Gastroesophageal sphincter (tissue), 4 donors: ENCODE measurements around the gene GALNS. TPM values are rescaled to one million over a fixed set of nuclear protein-coding genes. Genes with fewer than 3 reads are reported as not detected.

Experiments
- ATAC-seq: fragments of 150-250 bp; one replicate; pipeline ENCODE4 v1.9.1; 2016; ENCODE audit warnings: mild to moderate bottlenecking, moderate library complexity
- H3K27ac ChIP-seq, 4 donors: fragments of 200-600 bp; sonication (generic) in 3 of 4; 1 replicate in 3 of 4; 2 replicates in 1 of 4; pipeline ENCODE4 v1.5.1; 2016 to 2019
- H3K27me3 ChIP-seq: fragments of 200-600 bp; sonication (generic); one replicate; pipeline ENCODE4 v1.5.1; 2019
- H3K36me3 ChIP-seq, 2 donors: fragments of 200-600 bp; sonication (generic); one replicate each; pipeline ENCODE4 v1.5.1; 2019; ENCODE audit warnings: control low read depth in 1 of 2
- H3K4me1 ChIP-seq, 3 donors: fragments of 200-600 bp; sonication (generic); 1 replicate in 2 of 3; 2 replicates in 1 of 3; pipeline ENCODE4 v1.5.1; 2016 to 2019; ENCODE audit warnings: control low read depth in 2 of 3
- H3K4me3 ChIP-seq, 2 donors: fragments of 200-600 bp; sonication (generic); one replicate each; pipeline ENCODE4 v1.5.1; 2019; ENCODE audit warnings: mild to moderate bottlenecking in 1 of 2, moderate library complexity in 1 of 2
- H3K9me3 ChIP-seq, 3 donors: fragments of 200-600 bp; sonication (generic); one replicate each; pipeline ENCODE4 v1.5.1; 2017 to 2019; ENCODE audit warnings: control low read depth in 2 of 3
- EP300 ChIP-seq: sonication (generic); formaldehyde crosslinking; IDR thresholded peaks from one replicate; pipeline ENCODE4 v1.6.1; 2017; ENCODE audit warnings: antibody characterized with exemption, mild to moderate bottlenecking
- POLR2A ChIP-seq, 2 donors: fragments of 450-650 bp; IDR thresholded peaks; one replicate each; pipeline ENCODE4 v1.6.1; 2017; ENCODE audit warnings: antibody characterized with exemption in 2 of 2, mild to moderate bottlenecking in 2 of 2, moderate library complexity in 1 of 2
- POLR2AphosphoS5 ChIP-seq: sonication (generic); formaldehyde crosslinking; IDR thresholded peaks from one replicate; pipeline ENCODE4 v1.6.1; 2017; ENCODE audit warnings: antibody characterized with exemption
- WGBS, 2 donors: methylation state at CpG; one replicate each; pipeline ENCODE4 v1.1.5; 2018; ENCODE audit warnings: low coverage in 1 of 2; 5-methylcytosine and 5-hydroxymethylcytosine counted together
- total RNA-seq, 4 donors: library from RNA; depleted of rRNA; stranded (reverse); fragments of >200 nt; gene quantifications; one replicate each; pipeline ENCODE4 v1.1.0, GENCODE V29; 2016
- TF ChIP-seq, protein P1 (sequence below), 4 experiments: fragments of 200-600 bp in 2 of 4; fragments of 450-650 bp in 2 of 4; sonication (generic) in 1 of 4; IDR thresholded peaks; one replicate each; pipeline ENCODE4 v1.5.1; 2017 to 2019; ENCODE audit warnings: antibody characterized with exemption in 4 of 4, mild to moderate bottlenecking in 2 of 4, moderate library complexity in 2 of 4

GALNS gene
- total RNA-seq, 4 donors from 2014 or later: 4.2 to 29.4 (median 15.6) TPM

DNA sequence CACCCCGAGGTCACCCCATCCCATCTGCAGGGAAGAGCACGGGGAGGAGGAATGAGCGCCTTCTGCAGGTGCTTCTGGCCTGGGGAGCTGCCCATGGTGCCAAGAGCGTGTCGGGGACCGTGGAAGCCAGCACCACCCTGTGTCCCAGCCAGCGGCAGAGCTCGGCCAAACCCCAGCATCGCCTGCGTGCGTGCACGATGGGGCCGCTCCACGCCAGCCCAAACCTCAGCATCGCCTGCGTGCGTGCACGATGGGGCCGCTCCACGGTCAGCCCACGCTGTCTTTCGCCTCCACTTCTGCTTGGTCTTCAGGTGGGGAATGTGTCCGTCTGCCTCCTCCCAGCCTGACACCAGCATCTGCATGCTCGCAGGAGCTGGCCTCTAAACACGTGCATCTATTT, 13.9 kb downstream of the GALNS start:
- Histone ChIP-seq H3K4me1 (no peaks in the 10 kb centered on the region), H3K9me3 (no peaks in the 10 kb centered on the region), H3K27me3 (no peaks in the 10 kb centered on the region), H3K27ac (no peak overlapping the region), H3K4me3 (no peak overlapping the region), H3K36me3 (peaks cover 0 to 67% of the 10 kb centered on the region in 2 donors)
- WGBS, 2 donors: 74 to 95% methylated on average over 4 to 24 of the region's 25 CpGs
- TF ChIP-seq EP300 (no peak), POLR2AphosphoS5 (no peak), POLR2A (IDR thresholded peaks at IDR 0.05) (no peak)
- TF ChIP-seq, protein P1, sequence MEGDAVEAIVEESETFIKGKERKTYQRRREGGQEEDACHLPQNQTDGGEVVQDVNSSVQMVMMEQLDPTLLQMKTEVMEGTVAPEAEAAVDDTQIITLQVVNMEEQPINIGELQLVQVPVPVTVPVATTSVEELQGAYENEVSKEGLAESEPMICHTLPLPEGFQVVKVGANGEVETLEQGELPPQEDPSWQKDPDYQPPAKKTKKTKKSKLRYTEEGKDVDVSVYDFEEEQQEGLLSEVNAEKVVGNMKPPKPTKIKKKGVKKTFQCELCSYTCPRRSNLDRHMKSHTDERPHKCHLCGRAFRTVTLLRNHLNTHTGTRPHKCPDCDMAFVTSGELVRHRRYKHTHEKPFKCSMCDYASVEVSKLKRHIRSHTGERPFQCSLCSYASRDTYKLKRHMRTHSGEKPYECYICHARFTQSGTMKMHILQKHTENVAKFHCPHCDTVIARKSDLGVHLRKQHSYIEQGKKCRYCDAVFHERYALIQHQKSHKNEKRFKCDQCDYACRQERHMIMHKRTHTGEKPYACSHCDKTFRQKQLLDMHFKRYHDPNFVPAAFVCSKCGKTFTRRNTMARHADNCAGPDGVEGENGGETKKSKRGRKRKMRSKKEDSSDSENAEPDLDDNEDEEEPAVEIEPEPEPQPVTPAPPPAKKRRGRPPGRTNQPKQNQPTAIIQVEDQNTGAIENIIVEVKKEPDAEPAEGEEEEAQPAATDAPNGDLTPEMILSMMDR (IDR thresholded peaks at IDR 0.05): no peak
- no peak for ATAC-seq

DNA sequence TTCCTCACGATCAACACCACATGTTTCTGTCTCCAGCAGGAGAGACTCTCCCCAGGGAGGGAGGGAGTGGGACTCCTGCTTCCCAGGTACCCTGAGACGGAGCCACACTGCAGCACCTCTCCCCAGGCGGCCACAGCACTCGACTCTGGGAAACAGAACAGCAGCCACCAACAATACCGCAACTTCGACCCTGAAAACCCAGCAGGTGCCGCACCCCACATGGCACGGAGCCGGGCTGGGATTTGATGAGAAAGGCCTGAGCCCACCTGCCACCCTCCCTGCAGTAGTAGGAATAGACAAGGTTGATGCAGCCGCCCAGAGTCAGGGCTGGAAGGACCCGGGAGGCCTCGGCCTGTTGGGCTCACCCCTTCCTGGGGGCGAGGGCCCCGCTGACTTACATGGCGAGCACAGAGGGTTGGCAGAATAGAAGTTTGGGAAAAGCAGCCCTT, 14.4 kb downstream of the GALNS start:
- WGBS, 2 donors: no CpG with 5 or more reads among the region's 15 CpGs
- H3K36me3 ChIP-seq: peaks cover 0 to 67% of the 10 kb centered on the region in 2 donors

DNA sequence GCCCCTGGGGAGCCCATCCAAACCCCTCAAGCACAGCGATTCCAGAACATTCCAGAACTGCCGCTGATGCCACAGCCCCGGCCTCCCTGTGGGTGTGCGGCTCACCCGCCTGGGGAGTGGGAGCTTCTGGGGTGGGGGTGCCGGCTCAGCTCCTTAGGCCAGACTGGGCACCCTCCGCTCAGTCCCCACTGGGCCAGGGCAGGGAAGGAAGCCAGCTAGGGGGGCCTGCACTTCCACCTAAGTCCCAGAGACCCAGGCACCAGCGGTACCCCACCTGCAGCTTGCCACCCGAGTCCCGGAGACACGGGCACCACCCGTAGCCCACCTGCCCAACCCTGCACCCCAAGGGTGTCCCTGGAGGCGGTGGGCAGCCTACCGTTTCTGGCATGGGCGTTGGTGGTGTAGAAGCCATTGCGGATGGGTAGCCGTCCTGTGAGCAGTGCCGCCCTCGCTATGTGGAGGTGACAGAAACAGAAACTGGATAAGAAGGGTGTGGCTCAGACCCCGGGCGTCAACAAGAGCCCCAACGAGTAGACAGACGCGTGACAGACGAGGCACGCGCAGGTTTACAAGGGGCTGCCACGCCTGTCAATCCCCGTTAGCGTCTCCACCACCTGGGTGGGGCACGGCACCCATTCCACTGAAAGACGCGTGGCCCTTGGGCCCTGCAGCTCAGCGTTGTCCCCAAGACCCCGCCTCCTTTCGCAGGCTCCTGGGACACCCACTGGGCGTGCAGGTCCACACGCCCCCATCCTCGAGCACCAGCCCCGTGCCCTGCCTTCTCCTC, 15.0 kb downstream of the GALNS start:
- Histone ChIP-seq H3K27me3 (no peaks in the 10 kb centered on the region), H3K27ac (no peak overlapping the region), H3K4me1 (no peaks in the 10 kb centered on the region), H3K4me3 (no peak overlapping the region), H3K9me3 (no peaks in the 10 kb centered on the region), H3K36me3 (peaks cover 0 to 65% of the 10 kb centered on the region in 2 donors)
- 85% methylated on average over 4 of the region's 40 CpGs; no CpG with 5 or more reads in 1 of the 2 donors for WGBS, 2 donors
- ATAC-seq: no peak
- TF ChIP-seq POLR2AphosphoS5: no peak
- TF ChIP-seq EP300: no peak
- TF ChIP-seq POLR2A (IDR thresholded peaks at IDR 0.05): no peak
- TF ChIP-seq, protein P1 (IDR thresholded peaks at IDR 0.05): no peak

More for the DNA sequence above, 14.4 kb downstream of the GALNS start:
- Histone ChIP-seq H3K27ac (no peak overlapping the region), H3K4me1 (no peaks in the 10 kb centered on the region), H3K9me3 (no peaks in the 10 kb centered on the region), H3K4me3 (no peak overlapping the region), H3K27me3 (no peaks in the 10 kb centered on the region)
- no peak for ATAC-seq
- TF ChIP-seq POLR2AphosphoS5 (no peak), EP300 (no peak), POLR2A (IDR thresholded peaks at IDR 0.05) (no peak)
- TF ChIP-seq, protein P1 (IDR thresholded peaks at IDR 0.05): no peak

DNA sequence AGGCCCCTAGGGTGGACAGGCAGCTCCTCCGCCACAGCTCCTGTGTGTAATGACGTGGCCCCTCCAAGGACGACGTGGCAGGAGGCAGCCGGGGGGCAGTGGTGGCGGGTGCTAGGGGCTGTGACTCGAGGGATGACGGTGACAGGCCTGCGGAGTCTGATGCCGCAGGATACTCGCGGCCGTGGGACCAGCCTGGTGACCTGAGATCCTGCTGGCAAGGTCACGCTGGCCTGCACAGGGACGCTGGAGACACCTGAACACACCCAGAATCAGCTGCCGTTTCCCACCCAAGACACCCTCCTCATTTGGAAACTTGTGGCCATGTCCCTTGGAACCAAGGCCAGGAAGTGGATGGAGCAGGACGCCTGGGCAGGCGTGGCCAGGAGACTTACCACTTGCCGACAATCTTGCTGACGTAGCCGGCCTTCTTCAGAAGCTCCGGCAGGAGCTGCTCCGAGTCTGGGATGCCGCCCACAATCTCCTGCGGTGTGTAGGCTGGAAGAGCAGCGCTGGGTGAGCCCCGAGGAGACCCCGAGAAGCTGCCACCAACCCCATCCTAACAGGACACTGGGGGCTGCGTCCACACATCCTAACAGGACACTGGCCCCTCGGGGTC, 16.0 kb downstream of the GALNS start:
- no peak for ATAC-seq
- H3K27ac ChIP-seq: no peak overlapping the region
- H3K9me3 ChIP-seq: no peaks in the 10 kb centered on the region
- TF ChIP-seq POLR2AphosphoS5: no peak
- no peak for TF ChIP-seq EP300
- TF ChIP-seq, protein P1 (IDR thresholded peaks at IDR 0.05): no peak
- no peak for TF ChIP-seq POLR2A (IDR thresholded peaks at IDR 0.05)
- H3K36me3 ChIP-seq: peaks cover 0 to 68% of the 10 kb centered on the region in 2 donors
- no peaks in the 10 kb centered on the region for H3K27me3 ChIP-seq
- H3K4me1 ChIP-seq: no peaks in the 10 kb centered on the region
- no peak overlapping the region for H3K4me3 ChIP-seq
- WGBS, 2 donors: 100% methylated on average over 2 to 4 of the region's 30 CpGs
